IMR-90 (cell line): ENCODE results near the gene KDM5B.

Experiments used
- BHLHE40 ChIP-seq: fragments of 150-350 bp; IDR thresholded peaks from 2 replicates; pipeline ENCODE4 v1.6.1; 2016; ENCODE audit warnings: mild to moderate bottlenecking, low read depth, low read length
- POLR2A ChIP-seq: IDR thresholded peaks from 2 replicates; pipeline ENCODE4 v1.6.1; 2012; ENCODE audit warnings: mild to moderate bottlenecking, low read depth, low read length
- RAD21 ChIP-seq: IDR thresholded peaks from 2 replicates; pipeline ENCODE4 v1.6.1; 2012; ENCODE audit warnings: low read length, improper control_type of control experiment
- RCOR1 ChIP-seq: IDR thresholded peaks from 2 replicates; pipeline ENCODE4 v1.6.1; 2012; ENCODE audit warnings: mild to moderate bottlenecking, low read length, improper control_type of control experiment; ENCODE audit not compliant: insufficient replicate concordance
- USF2 ChIP-seq: fragments of 150-350 bp; IDR thresholded peaks from 2 replicates; pipeline ENCODE4 v1.6.1; 2017; ENCODE audit warnings: mild to moderate bottlenecking, antibody characterized with exemption, low read length, low read depth
- TF ChIP-seq, protein P1 (sequence below): conservative IDR thresholded peaks from 2 replicates; pipeline ENCODE4 v1.5.1; 2012; ENCODE audit warnings: mild to moderate bottlenecking, low read depth, low read length, improper control_type of control experiment

DNA sequence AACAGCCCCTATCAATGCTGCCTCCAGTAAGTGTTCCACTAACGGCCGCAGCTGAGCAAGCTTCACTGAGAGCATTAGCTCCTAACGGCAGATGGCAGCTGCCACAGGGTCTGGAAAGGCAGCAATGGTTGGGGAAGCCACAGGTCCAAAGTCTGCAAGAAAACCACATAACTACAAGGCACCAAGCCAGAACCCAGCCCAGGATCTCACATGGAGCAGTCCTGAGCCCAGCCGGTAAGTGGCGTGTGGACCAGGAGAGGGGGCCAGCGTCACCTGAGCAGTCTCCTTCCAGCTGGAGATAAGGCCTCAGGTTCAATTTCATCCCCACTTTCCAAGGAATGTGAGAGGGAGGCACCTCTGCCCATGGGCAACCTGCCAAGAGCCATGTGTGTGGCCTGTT is 111.2 kb downstream of the KDM5B start:
- no peak for TF ChIP-seq USF2
- TF ChIP-seq, protein P1, sequence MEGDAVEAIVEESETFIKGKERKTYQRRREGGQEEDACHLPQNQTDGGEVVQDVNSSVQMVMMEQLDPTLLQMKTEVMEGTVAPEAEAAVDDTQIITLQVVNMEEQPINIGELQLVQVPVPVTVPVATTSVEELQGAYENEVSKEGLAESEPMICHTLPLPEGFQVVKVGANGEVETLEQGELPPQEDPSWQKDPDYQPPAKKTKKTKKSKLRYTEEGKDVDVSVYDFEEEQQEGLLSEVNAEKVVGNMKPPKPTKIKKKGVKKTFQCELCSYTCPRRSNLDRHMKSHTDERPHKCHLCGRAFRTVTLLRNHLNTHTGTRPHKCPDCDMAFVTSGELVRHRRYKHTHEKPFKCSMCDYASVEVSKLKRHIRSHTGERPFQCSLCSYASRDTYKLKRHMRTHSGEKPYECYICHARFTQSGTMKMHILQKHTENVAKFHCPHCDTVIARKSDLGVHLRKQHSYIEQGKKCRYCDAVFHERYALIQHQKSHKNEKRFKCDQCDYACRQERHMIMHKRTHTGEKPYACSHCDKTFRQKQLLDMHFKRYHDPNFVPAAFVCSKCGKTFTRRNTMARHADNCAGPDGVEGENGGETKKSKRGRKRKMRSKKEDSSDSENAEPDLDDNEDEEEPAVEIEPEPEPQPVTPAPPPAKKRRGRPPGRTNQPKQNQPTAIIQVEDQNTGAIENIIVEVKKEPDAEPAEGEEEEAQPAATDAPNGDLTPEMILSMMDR = no peak
- no peak for TF ChIP-seq POLR2A
- no peak for TF ChIP-seq RAD21
- no peak for TF ChIP-seq RCOR1
- no peak for TF ChIP-seq BHLHE40
